Fibroblast of lung (primary cell): ENCODE measurements around the gene STON2. TPM values are rescaled to one million over a fixed set of nuclear protein-coding genes. Genes with fewer than 3 reads are reported as not detected.

Experiments
- DNase-seq, 2 donors: peaks; one replicate each; pipeline versions ENCODE4 v3.0.0 to v3.0.0-alpha.2; 2010; ENCODE audit warnings: low read depth in 2 of 2
- H2AFZ ChIP-seq: 2 replicates; pipeline ENCODE4 v1.5.1; 2012; ENCODE audit warnings: low read length, control low read depth, inconsistent platforms
- H3K27ac ChIP-seq: 2 replicates; pipeline ENCODE4 v1.5.1; 2011; ENCODE audit warnings: low read length, control low read depth; ENCODE audit not compliant: insufficient read depth
- H3K27me3 ChIP-seq: 2 replicates; pipeline ENCODE4 v1.5.1; 2011; ENCODE audit warnings: mild to moderate bottlenecking, low read length; ENCODE audit not compliant: control insufficient read depth, insufficient read depth
- H3K36me3 ChIP-seq: 2 replicates; pipeline ENCODE4 v1.5.1; 2011; ENCODE audit warnings: low read length; ENCODE audit not compliant: control insufficient read depth, insufficient read depth
- H3K4me1 ChIP-seq: 2 replicates; pipeline ENCODE4 v1.5.1; 2011; ENCODE audit warnings: low read length; ENCODE audit not compliant: control insufficient read depth, insufficient read depth; ENCODE audit errors: extremely low read depth
- H3K4me2 ChIP-seq: 2 replicates; pipeline ENCODE4 v1.5.1; 2011; ENCODE audit warnings: low read length, control low read depth; ENCODE audit not compliant: insufficient read depth; ENCODE audit errors: extremely low read depth
- H3K4me3 ChIP-seq, 4 experiments: fragments of 200-600 bp in 1 of 4; sonication (generic) in 1 of 4; replicated peaks in 1 of 4; 2 replicates each; pipeline ENCODE4 v1.5.1; 2011 to 2016; ENCODE audit warnings: low read length in 4 of 4, low read depth in 3 of 4, mild to moderate bottlenecking in 3 of 4, control low read depth in 2 of 4, inconsistent platforms in 1 of 4, mixed read lengths in 1 of 4; ENCODE audit not compliant: insufficient read depth in 1 of 4; ENCODE audit errors: control extremely low read depth in 1 of 4
- H3K79me2 ChIP-seq: 2 replicates; pipeline ENCODE4 v1.5.1; 2012; ENCODE audit warnings: mild to moderate bottlenecking, low read length, inconsistent platforms; ENCODE audit not compliant: control insufficient read depth, insufficient read depth
- H3K9ac ChIP-seq: 2 replicates; pipeline ENCODE4 v1.5.1; 2011; ENCODE audit warnings: mild to moderate bottlenecking, low read length, control low read depth; ENCODE audit not compliant: insufficient read depth
- H3K9me3 ChIP-seq: 2 replicates; pipeline ENCODE4 v1.5.1; 2012; ENCODE audit warnings: low read depth, low read length; ENCODE audit not compliant: control insufficient read depth, insufficient read depth
- H4K20me1 ChIP-seq: 2 replicates; pipeline ENCODE4 v1.5.1; 2011; ENCODE audit warnings: low read length; ENCODE audit not compliant: control insufficient read depth, insufficient read depth; ENCODE audit errors: extremely low read depth
- CTCF ChIP-seq, 2 donors: IDR thresholded peaks in 1 of 2; conservative IDR thresholded peaks in 1 of 2; 1 replicate in 1 of 2; 2 replicates in 1 of 2; pipeline ENCODE4 v1.5.1; 2011 to 2012; ENCODE audit warnings: low read length in 2 of 2, control low read depth in 1 of 2, inconsistent platforms in 1 of 2, low read depth in 1 of 2, mild to moderate bottlenecking in 1 of 2
- EZH2 ChIP-seq: IDR thresholded peaks from 2 replicates; pipeline ENCODE4 v1.5.1; 2012; ENCODE audit warnings: low read length, control low read depth, mild to moderate bottlenecking; ENCODE audit errors: missing control alignments
- polyA plus RNA-seq, 2 donors: library from polyadenylated mRNA; depleted of rRNA in 1 of 2; stranded (reverse) in 1 of 2; unstranded in 1 of 2; fragments of >200 nt; gene quantifications; 2 replicates each; pipeline ENCODE4 v1.2.1, GENCODE V29; 2011 to 2012; ENCODE audit warnings: missing spikeins in 1 of 2
- total RNA-seq: library from RNA; depleted of rRNA; stranded (reverse); fragments of >200 nt; gene quantifications from 2 replicates; pipeline ENCODE4 v1.2.1, GENCODE V29; 2014

The STON2 gene
- total and polyA plus RNA-seq, 2 donors (not counting 1 experiment from before 2014, with no cell fraction given), result 1.5 to 52.5 TPM

GRCh38 chr14:81341370-81341769, 58.8 kb downstream of the STON2 start:
- TF ChIP-seq EZH2, result no peak
- no peaks in the 10 kb centered on the region for H3K4me1 ChIP-seq
- H3K27me3 ChIP-seq, result no peaks in the 10 kb centered on the region
- no peaks in the 10 kb centered on the region for H3K9me3 ChIP-seq
- no peaks in the 10 kb centered on the region for H3K36me3 ChIP-seq
- no peak overlapping the region for H3K4me3 ChIP-seq
- no peaks in the 10 kb centered on the region for H4K20me1 ChIP-seq
- no peak for DNase-seq
- no peak overlapping the region for H3K4me2 ChIP-seq
- no peaks in the 10 kb centered on the region for H3K79me2 ChIP-seq
- no peak overlapping the region for H2AFZ ChIP-seq
- no peak overlapping the region for H3K27ac ChIP-seq
- H3K9ac ChIP-seq, result no peak overlapping the region

- H3K27me3 ChIP-seq, result no peaks in the 10 kb centered on the region
- no peak overlapping the region for H3K4me3 ChIP-seq
- no peak overlapping the region for H3K27ac ChIP-seq
- H3K4me1 ChIP-seq, result no peaks in the 10 kb centered on the region
- no peaks in the 10 kb centered on the region for H3K9me3 ChIP-seq
- H3K36me3 ChIP-seq, result no peaks in the 10 kb centered on the region
- H4K20me1 ChIP-seq, result no peaks in the 10 kb centered on the region
- no peak overlapping the region for H2AFZ ChIP-seq
- no peaks in the 10 kb centered on the region for H3K79me2 ChIP-seq
- DNase-seq, result no peak
- no peak for TF ChIP-seq EZH2
- no peak for TF ChIP-seq CTCF (conservative IDR thresholded peaks at IDR 0.05 in 1 of 2, IDR thresholded peaks at IDR 0.05 in 1 of 2; ENCODE audit: low read depth in 1 of 2, low read length in 2 of 2)
- H3K9ac ChIP-seq, result no peak overlapping the region
- H3K4me2 ChIP-seq, result no peak overlapping the region
Measured at GRCh38 chr14:81340201-81340600, 59.9 kb downstream of the STON2 start.

- H3K4me3 ChIP-seq, result no peak overlapping the region
- H2AFZ ChIP-seq, result no peak overlapping the region
- H3K4me2 ChIP-seq, result no peak overlapping the region
- H3K27ac ChIP-seq, result no peak overlapping the region
- H3K4me1 ChIP-seq, result no peaks in the 10 kb centered on the region
- H3K79me2 ChIP-seq, result no peaks in the 10 kb centered on the region
- H4K20me1 ChIP-seq, result no peaks in the 10 kb centered on the region
- no peak overlapping the region for H3K9ac ChIP-seq
- no peak for DNase-seq
- H3K27me3 ChIP-seq, result no peaks in the 10 kb centered on the region
- H3K9me3 ChIP-seq, result no peaks in the 10 kb centered on the region
- no peaks in the 10 kb centered on the region for H3K36me3 ChIP-seq
- TF ChIP-seq EZH2 (no peak), CTCF (conservative IDR thresholded peaks at IDR 0.05 in 1 of 2, IDR thresholded peaks at IDR 0.05 in 1 of 2; ENCODE audit: low read depth in 1 of 2, low read length in 2 of 2) (no peak)
Measured at GRCh38 chr14:81337073-81337472, 63.1 kb downstream of the STON2 start.
